ENCODE measurements around the gene PLEKHH1. TPM values are rescaled to one million over a fixed set of nuclear protein-coding genes. Genes with fewer than 3 reads are reported as not detected.

Gene PLEKHH1
- polyA plus RNA-seq, 1 donor: 110 TPM

GRCh38 chr14:67562025-67562775, 29.1 kb downstream of the PLEKHH1 start:
- no peak for DNase-seq
- H3K36me3 ChIP-seq (ENCODE audit: control insufficient read depth, insufficient read depth, low read length): peaks cover 43% of the 10 kb centered on the region

GRCh38 chr14:67562776-67563150, 29.7 kb downstream of the PLEKHH1 start:
- Histone ChIP-seq H3K27ac (ENCODE audit: low read length) (no peak overlapping the region), H3K4me3 (ENCODE audit: low read length) (no peak overlapping the region), H3K36me3 (ENCODE audit: control insufficient read depth, insufficient read depth, low read length) (peaks cover 44% of the 10 kb centered on the region), H3K9me3 (ENCODE audit: control insufficient read depth, low read depth, low read length) (no peaks in the 10 kb centered on the region), H3K4me1 (ENCODE audit: control insufficient read depth, insufficient read depth, low read length) (no peaks in the 10 kb centered on the region), H3K27me3 (ENCODE audit: control insufficient read depth, insufficient read depth, low read length) (no peaks in the 10 kb centered on the region)
- DNase-seq: no peak
- WGBS (ENCODE audit: insufficient coverage, low lambda C conversion rate): no CpG with 5 or more reads among the region's 5 CpGs

More at GRCh38 chr14:67562025-67562775, 29.1 kb downstream of the PLEKHH1 start:
- no peaks in the 10 kb centered on the region for H3K9me3 ChIP-seq (ENCODE audit: control insufficient read depth, low read depth, low read length)
- peaks cover 4% of the 10 kb centered on the region for H3K4me1 ChIP-seq (ENCODE audit: control insufficient read depth, insufficient read depth, low read length)
- no peaks in the 10 kb centered on the region for H3K27me3 ChIP-seq (ENCODE audit: control insufficient read depth, insufficient read depth, low read length)
- no peak overlapping the region for H3K27ac ChIP-seq (ENCODE audit: low read length)
- H3K4me3 ChIP-seq (ENCODE audit: low read length): no peak overlapping the region
- no CpG with 5 or more reads among the region's 14 CpGs for WGBS (ENCODE audit: insufficient coverage, low lambda C conversion rate)

- no peaks in the 10 kb centered on the region for H3K27me3 ChIP-seq (ENCODE audit: control insufficient read depth, insufficient read depth, low read length)
- no peak overlapping the region for H3K27ac ChIP-seq (ENCODE audit: low read length)
- H3K4me1 ChIP-seq (ENCODE audit: control insufficient read depth, insufficient read depth, low read length): no peaks in the 10 kb centered on the region
- H3K9me3 ChIP-seq (ENCODE audit: control insufficient read depth, low read depth, low read length): no peaks in the 10 kb centered on the region
- no peak overlapping the region for H3K4me3 ChIP-seq (ENCODE audit: low read length)
- peaks cover 39% of the 10 kb centered on the region for H3K36me3 ChIP-seq (ENCODE audit: control insufficient read depth, insufficient read depth, low read length)
- no peak for DNase-seq
- WGBS (ENCODE audit: insufficient coverage, low lambda C conversion rate): no CpG with 5 or more reads among the region's 5 CpGs
Observed at GRCh38 chr14:67564236-67564635, 31.1 kb downstream of the PLEKHH1 start.

GRCh38 chr14:67566908-67567307, 33.8 kb downstream of the PLEKHH1 start:
- peaks cover 34% of the 10 kb centered on the region for H3K36me3 ChIP-seq (ENCODE audit: control insufficient read depth, insufficient read depth, low read length)
- no peak overlapping the region for H3K4me3 ChIP-seq (ENCODE audit: low read length)
- DNase-seq: no peak
- H3K9me3 ChIP-seq (ENCODE audit: control insufficient read depth, low read depth, low read length): no peaks in the 10 kb centered on the region
- no peak overlapping the region for H3K27ac ChIP-seq (ENCODE audit: low read length)
- H3K27me3 ChIP-seq (ENCODE audit: control insufficient read depth, insufficient read depth, low read length): no peaks in the 10 kb centered on the region
- peaks cover 4% of the 10 kb centered on the region for H3K4me1 ChIP-seq (ENCODE audit: control insufficient read depth, insufficient read depth, low read length)
- no CpG with 5 or more reads among the region's 6 CpGs for WGBS (ENCODE audit: insufficient coverage, low lambda C conversion rate)

- no peak overlapping the region for H3K27ac ChIP-seq (ENCODE audit: low read length)
- H3K27me3 ChIP-seq (ENCODE audit: control insufficient read depth, insufficient read depth, low read length): no peaks in the 10 kb centered on the region
- WGBS (ENCODE audit: insufficient coverage, low lambda C conversion rate): no CpG with 5 or more reads among the region's 3 CpGs
- no peak overlapping the region for H3K4me3 ChIP-seq (ENCODE audit: low read length)
- H3K36me3 ChIP-seq (ENCODE audit: control insufficient read depth, insufficient read depth, low read length): peaks cover 26% of the 10 kb centered on the region
- no peaks in the 10 kb centered on the region for H3K9me3 ChIP-seq (ENCODE audit: control insufficient read depth, low read depth, low read length)
- H3K4me1 ChIP-seq (ENCODE audit: control insufficient read depth, insufficient read depth, low read length): peaks cover 10% of the 10 kb centered on the region
- no peak for DNase-seq
Observed at GRCh38 chr14:67567654-67568053, 34.6 kb downstream of the PLEKHH1 start.

GRCh38 chr14:67569011-67569650, 36.0 kb downstream of the PLEKHH1 start:
- Histone ChIP-seq H3K27ac (ENCODE audit: low read length) (no peak overlapping the region), H3K4me3 (ENCODE audit: low read length) (no peak overlapping the region), H3K9me3 (ENCODE audit: control insufficient read depth, low read depth, low read length) (no peaks in the 10 kb centered on the region), H3K27me3 (ENCODE audit: control insufficient read depth, insufficient read depth, low read length) (no peaks in the 10 kb centered on the region), H3K36me3 (ENCODE audit: control insufficient read depth, insufficient read depth, low read length) (peaks cover 27% of the 10 kb centered on the region), H3K4me1 (ENCODE audit: control insufficient read depth, insufficient read depth, low read length) (peaks cover 19% of the 10 kb centered on the region)
- no peak for DNase-seq
- no CpG with 5 or more reads among the region's 11 CpGs for WGBS (ENCODE audit: insufficient coverage, low lambda C conversion rate)

GRCh38 chr14:67569651-67570290, 36.7 kb downstream of the PLEKHH1 start:
- peaks cover 19% of the 10 kb centered on the region for H3K4me1 ChIP-seq (ENCODE audit: control insufficient read depth, insufficient read depth, low read length)
- DNase-seq: no peak
- H3K36me3 ChIP-seq (ENCODE audit: control insufficient read depth, insufficient read depth, low read length): peaks cover 25% of the 10 kb centered on the region
- H3K27me3 ChIP-seq (ENCODE audit: control insufficient read depth, insufficient read depth, low read length): no peaks in the 10 kb centered on the region
- H3K27ac ChIP-seq (ENCODE audit: low read length): no peak overlapping the region
- H3K4me3 ChIP-seq (ENCODE audit: low read length): no peak overlapping the region
- 63% methylated on average over 1 of the region's 4 CpGs for WGBS (ENCODE audit: insufficient coverage, low lambda C conversion rate)
- H3K9me3 ChIP-seq (ENCODE audit: control insufficient read depth, low read depth, low read length): no peaks in the 10 kb centered on the region

- peaks cover 19% of the 10 kb centered on the region for H3K4me1 ChIP-seq (ENCODE audit: control insufficient read depth, insufficient read depth, low read length)
- 97% methylated on average over 4 of the region's 7 CpGs for WGBS (ENCODE audit: insufficient coverage, low lambda C conversion rate)
- H3K9me3 ChIP-seq (ENCODE audit: control insufficient read depth, low read depth, low read length): no peaks in the 10 kb centered on the region
- no peak overlapping the region for H3K27ac ChIP-seq (ENCODE audit: low read length)
- no peak for DNase-seq
- no peak overlapping the region for H3K4me3 ChIP-seq (ENCODE audit: low read length)
- H3K27me3 ChIP-seq (ENCODE audit: control insufficient read depth, insufficient read depth, low read length): no peaks in the 10 kb centered on the region
- peaks cover 25% of the 10 kb centered on the region for H3K36me3 ChIP-seq (ENCODE audit: control insufficient read depth, insufficient read depth, low read length)
Observed at GRCh38 chr14:67570453-67570852, 37.4 kb downstream of the PLEKHH1 start.

GRCh38 chr14:67571275-67571990, 38.3 kb downstream of the PLEKHH1 start:
- peaks cover 23% of the 10 kb centered on the region for H3K4me1 ChIP-seq (ENCODE audit: control insufficient read depth, insufficient read depth, low read length)
- H3K4me3 ChIP-seq (ENCODE audit: low read length): no peak overlapping the region
- H3K9me3 ChIP-seq (ENCODE audit: control insufficient read depth, low read depth, low read length): no peaks in the 10 kb centered on the region
- no CpG with 5 or more reads among the region's 14 CpGs for WGBS (ENCODE audit: insufficient coverage, low lambda C conversion rate)
- no peaks in the 10 kb centered on the region for H3K27me3 ChIP-seq (ENCODE audit: control insufficient read depth, insufficient read depth, low read length)
- H3K27ac ChIP-seq (ENCODE audit: low read length): no peak overlapping the region
- H3K36me3 ChIP-seq (ENCODE audit: control insufficient read depth, insufficient read depth, low read length): peaks cover 29% of the 10 kb centered on the region
- DNase-seq: peak in 1 of 2 donors; percentile 52

- no peaks in the 10 kb centered on the region for H3K27me3 ChIP-seq (ENCODE audit: control insufficient read depth, insufficient read depth, low read length)
- WGBS (ENCODE audit: insufficient coverage, low lambda C conversion rate): no CpG with 5 or more reads among the region's 19 CpGs
- no peak overlapping the region for H3K4me3 ChIP-seq (ENCODE audit: low read length)
- H3K9me3 ChIP-seq (ENCODE audit: control insufficient read depth, low read depth, low read length): no peaks in the 10 kb centered on the region
- H3K4me1 ChIP-seq (ENCODE audit: control insufficient read depth, insufficient read depth, low read length): peaks cover 27% of the 10 kb centered on the region
- H3K36me3 ChIP-seq (ENCODE audit: control insufficient read depth, insufficient read depth, low read length): peaks cover 29% of the 10 kb centered on the region
- DNase-seq: no peak
- no peak overlapping the region for H3K27ac ChIP-seq (ENCODE audit: low read length)
Observed at GRCh38 chr14:67571991-67572323, 38.9 kb downstream of the PLEKHH1 start.
